Measurements from ENCODE around the gene LCTL.

Gene LCTL

GRCh38 chr15:66498501-66499386, 67.1 kb downstream of the LCTL start:
- peak; percentile 34 to 41 for DNase-seq
